Measurements from ENCODE around the gene SLC43A2.
"Not testable (repeated sequence)": the region's sequence is repeated elsewhere in the genome, so short reads cannot be mapped to it uniquely, and the experiment has no call there.

The SLC43A2 gene

DNA sequence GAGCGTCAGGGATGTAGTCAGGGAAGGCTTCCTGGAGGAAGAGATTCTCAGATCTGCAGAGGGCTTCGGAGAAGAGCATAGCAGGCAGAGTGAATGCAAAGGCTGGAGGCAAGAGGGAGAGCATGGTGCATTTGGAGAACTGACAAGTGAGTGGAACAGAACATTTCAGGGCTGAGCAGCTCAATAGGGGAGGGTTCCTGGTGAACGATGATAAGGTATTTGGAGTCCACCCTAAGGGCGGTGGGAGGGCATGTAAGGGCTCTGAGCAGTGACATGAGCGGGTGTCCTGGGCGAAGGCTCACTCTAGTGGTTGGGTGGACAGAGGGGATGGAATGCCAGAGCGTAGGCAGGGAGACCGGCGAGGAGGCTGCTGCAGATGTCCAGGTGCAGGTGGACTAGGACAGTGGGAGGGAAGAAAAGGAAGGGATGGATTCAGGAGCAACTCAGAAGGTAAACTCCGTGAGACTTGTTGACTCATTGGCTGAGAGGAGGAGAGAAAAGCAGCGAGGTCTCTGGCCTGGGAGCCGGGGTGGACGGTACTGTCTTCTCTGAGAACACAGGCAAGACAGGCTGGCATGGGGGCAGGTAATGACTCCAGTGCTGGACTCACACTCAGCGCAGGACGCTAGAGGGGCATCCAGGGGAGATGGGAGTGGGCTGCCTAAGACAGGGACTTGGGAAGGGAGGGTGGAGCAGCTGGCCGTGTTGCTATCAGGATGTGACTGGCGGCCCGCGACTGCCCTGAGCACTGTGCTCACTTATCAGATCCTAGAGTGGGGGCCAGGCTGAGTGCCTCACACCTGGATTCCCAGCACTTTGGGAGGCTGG is 64.6 kb downstream of the SLC43A2 start:
- in situ Hi-C loops (cut with MboI; ENCODE audit: low sequenced_read_pairs), result no loop called here

DNA sequence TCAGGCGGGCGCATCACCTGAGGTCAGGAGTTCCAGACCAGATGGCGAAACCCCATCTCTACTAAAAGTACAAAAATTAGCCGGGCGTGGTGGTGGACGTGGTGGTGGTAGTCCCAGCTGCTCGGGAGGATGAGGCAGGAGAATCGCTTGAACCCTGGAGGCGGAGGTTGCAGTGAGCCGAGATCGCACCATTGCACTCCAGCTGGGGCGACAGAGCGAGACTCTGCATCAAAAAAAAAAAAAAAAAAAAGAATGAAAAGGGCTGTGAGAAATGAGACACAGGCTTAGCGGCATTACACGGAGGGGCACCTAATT is 65.2 kb downstream of the SLC43A2 start:
- in situ Hi-C loops (cut with MboI; ENCODE audit: low sequenced_read_pairs), result not testable (repeated sequence)

DNA sequence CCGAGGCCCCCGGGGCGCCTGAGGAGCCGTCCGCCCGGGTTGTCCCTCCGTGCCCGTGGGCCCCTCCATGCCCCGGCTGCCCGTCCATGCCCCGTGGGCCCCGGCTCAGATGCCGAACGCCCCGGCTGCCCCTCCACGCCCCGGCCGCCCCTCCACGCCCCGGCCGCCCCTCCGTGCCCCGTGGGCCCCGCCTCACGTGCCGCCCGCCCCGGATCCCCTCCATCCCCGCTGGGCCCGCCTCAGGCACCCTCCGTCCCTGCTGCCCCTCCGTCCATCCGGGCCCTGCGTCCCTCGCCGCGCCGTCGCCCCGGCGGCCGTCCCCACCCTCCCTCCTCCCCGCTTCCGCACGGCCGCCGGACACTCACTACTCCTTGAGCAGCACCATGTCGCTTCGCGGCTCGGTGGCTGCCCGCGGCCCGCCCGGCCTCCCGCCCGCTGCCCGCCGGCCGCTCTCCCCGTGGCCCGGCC is 66.4 kb downstream of the SLC43A2 start:
- in situ Hi-C loops (cut with MboI; ENCODE audit: low sequenced_read_pairs), result no loop called here

DNA sequence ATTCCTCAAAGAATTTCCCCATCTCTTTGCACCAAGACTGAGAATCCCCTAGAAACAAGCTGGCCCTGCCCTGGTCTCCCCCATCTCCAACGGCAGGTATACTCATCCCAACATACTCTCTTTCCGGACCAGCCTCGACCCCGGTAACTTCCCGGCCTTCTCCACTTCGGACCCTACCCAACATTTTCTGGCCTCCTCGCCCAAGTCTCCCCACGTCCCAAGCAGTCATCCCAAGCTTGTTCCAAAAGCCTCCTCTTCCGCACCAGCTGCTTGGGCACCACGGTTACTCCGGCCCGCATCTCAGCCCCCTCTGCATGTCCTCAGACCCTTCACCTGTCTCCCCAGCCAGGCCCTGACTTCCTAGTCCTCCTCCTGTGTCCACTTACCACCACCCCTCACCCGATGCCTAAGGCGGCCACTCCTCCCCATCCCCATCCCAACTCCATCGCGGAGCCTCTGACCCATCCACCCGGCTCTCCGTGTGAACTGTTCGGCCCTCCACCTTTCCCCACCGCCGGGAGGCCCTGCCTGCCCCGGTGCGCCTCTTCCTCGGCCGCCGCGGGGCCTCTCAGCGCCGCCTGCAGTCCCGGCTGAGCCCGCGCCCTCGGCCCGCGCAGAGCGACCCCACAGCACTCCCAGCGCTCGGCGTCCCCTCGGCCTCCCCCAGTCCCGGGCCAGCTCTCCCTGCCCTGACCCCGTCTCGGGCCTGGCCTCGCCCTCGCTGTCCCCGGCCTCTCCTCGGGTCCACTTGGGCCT is 67.0 kb downstream of the SLC43A2 start:
- in situ Hi-C loops (cut with MboI; ENCODE audit: low sequenced_read_pairs), result no loop called here

DNA sequence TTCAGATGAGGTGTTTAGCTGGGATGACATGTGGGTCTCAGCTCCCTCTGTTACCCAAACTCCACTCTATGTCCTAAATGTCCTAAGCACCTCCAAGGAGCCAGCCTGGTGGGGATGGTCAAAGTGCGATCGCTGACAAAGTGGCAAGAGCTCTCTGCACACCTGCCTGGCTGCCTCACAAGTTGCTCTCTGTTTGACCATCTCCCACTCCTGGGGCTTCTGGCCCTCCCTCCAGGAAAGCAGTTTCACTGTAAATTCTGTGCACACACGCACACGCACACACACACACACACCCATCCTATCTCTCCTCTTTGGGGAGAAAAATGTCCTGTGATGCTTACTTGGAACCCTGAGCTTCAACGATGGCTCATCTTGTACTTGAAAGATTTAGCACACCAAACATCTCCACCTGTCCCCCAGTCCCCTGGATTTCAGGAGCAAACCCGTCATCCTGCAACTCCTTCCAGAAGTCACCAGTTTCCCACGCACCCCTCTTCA is 67.7 kb downstream of the SLC43A2 start:
- in situ Hi-C loops (cut with MboI; ENCODE audit: low sequenced_read_pairs), result no loop called here

DNA sequence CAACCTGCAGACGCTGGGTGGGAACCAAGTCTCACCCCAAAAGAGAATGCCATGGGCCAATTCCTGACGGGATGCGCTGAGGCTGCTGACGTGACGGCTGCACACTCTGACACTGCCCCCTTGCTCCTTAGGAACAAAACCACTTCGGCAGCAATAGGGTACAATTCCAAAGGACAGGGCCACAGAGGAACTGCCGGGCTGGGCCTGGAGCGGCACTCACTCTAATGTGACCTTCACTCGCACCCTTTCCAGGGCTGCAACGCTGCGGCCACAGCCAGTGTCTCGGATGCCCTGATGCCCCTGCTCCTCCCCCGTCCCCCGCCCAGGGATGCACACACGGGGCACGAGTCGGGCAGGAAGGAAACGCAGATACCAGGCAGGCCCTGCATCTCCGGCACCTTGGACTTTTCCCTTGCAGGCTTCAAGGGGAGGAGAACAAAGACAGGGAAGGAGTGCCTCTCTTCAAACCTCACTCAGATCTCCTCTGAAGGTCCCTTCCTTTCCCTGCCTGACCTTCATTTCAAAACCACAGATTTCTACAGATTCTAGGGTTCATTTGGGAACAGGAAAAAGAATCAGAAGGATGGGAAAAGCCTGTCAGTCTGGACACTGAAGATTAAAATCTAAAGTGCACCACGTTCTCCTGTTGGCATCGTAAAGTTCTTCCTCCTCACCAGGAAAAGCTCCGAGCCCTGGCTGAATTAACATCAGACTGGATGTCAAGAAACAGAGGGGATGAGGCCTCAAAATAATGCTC is 68.4 kb downstream of the SLC43A2 start:
- in situ Hi-C loops (cut with MboI; ENCODE audit: low sequenced_read_pairs), result no loop called here

DNA sequence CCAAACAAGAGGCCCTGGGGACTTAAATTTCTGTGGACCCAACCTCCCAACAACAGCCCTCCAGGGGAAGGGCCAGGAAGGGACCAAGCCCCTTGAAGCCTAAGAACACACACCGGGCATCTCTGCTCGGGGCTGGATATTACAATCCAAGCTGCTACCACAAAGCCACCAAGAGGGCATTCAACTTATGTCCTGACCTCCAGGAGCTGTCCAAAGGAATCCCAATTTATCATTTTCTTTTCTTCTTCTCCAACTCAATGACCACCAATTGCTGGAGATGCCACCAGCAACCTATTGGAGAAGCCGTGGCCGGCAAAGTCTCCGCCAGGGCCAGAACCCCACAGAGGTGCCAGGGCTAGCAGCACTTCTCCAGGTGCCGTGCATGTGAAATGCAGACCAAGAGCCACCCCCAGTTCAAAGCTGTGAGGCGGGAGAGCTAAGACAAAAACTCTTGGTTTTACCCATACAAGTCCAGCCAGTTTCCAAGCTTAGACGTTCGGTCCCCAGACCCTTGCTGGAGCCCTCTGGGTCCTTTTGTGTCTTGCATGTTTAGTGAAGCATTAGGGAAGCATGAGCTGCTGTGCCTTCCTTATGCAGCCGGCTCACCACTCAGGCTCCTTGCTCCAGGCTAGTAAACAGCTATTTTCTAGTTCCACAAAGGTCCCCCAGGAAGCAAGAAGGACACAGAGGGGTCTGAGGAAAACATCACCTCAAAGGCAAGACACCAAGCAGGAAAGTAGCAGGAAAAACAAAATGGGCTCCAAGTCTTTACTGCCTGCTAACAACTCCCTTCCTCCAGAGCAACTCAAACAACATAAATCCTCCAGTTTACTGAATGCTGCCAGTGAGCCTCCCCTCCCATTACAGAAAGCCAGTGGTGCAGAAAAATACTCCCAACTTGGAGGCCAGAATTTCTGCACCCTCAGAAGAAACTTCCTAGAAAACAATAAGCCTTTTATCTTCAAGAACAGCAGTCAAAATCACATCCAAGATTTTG is 69.3 kb downstream of the SLC43A2 start:
- in situ Hi-C loops (cut with MboI; ENCODE audit: low sequenced_read_pairs), result no loop called here

DNA sequence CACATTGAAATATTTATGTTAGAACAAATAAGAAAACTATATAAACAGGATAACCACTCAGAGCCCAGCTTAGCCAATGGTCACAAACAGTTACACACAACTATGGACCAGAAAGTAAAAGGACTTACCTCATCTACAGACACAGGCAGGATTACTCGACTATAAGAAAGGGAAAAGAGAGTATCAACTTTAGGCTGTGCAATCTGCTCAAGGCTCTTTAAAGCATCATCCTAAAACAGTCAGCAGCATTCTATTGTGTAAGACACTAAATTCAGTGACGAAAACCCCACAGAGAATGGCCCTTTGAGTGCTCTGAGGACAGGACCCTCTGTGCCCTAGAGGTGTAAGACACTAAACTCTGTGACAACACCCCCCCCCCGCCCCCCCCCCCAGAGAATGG is 70.2 kb downstream of the SLC43A2 start:
- in situ Hi-C loops (cut with MboI; ENCODE audit: low sequenced_read_pairs), result no loop called here

DNA sequence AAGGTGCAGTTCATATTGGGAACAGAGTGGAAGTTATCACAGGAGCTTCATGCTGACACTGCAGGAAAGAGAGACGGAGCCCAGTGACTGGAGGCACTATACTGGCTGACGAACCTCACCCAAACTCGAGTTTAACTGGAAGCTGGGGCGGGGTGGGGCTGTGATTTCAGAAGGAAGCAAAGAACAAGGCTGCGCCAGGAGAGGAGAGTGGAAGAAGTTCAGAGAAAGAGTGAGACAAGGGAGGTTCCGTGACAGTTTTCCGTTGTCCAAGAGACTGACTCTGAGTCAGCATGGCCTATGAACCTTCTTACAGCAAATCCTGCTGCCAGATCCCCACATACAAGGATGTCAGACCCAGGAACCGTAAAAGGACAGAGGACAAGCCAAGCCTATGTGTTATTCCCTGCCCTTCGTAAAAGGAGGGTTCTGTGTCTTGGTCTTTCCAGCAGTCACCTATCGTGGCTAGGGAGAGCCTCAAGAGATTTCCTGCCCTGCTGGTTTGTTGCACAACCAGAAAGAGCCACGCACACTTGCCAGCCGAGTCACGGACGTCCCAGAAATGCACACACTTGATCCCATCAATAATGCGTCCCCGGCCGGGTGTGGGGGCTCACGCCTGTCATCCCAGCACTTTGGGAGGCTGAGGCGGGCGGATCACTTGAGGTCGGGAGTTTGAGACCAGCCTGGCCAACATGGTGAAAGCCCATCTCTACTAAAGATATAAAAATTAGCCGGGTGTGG is 71.1 kb downstream of the SLC43A2 start:
- in situ Hi-C loops (cut with MboI; ENCODE audit: low sequenced_read_pairs), result no loop called here

DNA sequence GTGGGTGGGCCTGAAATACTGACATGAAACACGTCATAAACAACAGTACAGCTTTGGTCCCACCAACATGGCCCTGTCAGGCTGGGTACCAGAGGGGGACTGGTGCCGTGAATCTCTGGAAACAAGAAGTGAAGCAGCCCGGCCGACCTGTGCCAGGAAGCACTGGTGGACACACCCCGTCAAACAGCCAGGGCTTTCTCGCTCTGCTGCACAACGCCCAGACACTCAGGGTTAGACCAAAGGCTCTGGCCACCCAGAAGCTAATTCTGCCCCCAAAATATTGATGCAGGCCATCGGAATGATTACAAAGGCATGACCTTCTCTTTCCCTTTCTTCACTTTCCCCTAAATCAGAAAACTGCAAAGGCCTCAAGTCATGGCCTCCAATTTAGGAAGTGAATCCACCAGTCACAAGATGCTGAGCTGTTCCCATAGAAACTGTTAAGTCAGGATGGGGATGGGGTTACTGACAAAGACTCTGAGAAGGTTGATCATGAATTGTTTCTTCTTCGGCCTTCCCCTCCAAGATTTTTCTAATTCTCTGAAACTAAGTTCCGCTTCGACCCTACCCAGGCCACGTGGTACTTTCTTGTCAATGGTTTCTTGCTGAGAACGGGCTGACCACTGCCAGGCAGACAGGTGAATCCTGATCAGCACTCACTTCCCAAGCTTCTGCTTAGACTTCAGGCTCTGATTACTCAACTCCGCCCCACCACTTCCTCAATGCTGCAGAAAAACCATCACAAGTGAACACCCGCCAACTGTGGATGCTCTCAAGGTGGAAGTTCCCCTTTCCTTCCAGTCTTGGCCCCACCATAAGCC is 72.8 kb downstream of the SLC43A2 start:
- in situ Hi-C loops (cut with MboI; ENCODE audit: low sequenced_read_pairs), result no loop called here

DNA sequence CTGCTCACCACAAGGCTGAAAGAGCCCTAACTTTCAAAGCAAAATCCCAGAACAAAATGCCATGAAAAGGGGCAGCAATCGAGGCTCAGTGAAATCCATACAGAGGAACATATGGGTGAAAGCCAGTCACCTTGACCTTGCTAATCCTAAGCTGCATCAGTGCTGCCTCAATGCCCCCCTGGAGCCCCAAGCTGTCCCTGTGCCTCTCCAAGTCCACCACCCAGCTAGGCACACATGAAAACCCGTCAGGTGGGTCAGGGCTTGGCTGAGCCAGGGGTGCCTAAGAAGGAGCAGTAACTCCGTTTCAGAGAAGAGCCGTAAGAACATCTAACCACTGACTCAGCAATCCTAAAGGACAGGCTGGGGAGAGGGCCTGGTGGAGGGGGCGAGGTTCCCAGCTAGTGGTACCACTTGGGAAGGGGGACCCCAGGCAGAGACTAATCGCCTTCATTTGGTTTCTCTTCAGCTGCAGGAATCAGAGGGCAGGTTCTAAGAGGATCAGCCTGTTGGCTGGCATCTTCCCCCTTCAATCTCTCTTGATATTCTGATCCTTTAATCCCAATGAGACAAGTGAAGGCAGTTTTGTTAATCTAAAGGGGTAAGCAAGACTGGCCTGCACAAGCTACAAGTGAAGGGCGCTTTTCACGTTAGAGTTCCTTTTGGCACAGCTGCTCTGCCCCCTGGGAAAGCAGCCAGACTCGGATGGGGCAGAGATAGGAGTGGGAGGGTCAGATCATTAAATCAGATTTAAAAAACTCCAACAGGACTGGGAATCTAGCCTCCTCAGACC is 73.7 kb downstream of the SLC43A2 start:
- in situ Hi-C loops (cut with MboI; ENCODE audit: low sequenced_read_pairs), result no loop called here

DNA sequence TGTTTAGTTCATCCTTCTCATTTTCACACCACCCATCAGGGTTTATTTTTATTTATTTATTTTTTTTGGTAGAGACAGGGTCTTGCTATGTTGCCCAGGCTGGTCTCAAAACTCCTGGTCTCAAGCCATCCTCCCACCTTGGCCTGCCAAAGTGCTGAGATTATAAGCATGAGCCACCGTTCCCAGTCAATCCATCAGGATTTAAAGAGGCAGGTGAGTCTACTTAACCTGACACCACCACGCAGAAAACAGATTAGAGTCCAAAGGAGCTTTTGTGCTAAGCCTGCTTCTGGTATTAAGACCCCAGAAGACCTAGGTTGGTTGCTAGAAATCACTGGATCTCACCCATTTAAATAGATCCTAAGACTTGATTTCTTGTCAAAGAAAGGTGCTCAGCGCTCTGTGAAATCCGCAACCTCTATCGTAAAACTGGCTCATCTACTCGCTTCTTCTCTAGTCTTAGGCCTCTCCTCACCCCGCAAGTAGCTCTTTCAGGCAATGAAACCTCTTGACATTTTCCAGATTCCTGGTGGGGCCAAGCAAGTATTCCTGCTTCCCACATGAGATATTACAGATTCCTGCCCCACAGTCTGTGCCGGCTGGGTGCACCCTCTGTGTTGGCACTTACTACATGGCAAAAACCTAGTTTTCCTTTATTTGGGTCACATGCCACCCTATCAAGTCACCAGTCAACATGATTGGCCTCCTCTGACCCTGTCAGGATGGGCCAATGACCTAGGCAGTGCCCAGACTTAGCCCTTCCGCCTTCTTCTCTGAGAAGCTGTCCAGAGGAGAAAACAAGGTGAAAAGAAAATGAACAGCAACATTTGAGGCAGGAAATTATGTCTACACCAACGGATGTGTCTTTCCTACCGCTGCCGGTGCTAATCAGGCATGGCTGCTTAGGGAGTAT is 75.0 kb downstream of the SLC43A2 start:
- in situ Hi-C loops (cut with MboI; ENCODE audit: low sequenced_read_pairs), result no loop called here

DNA sequence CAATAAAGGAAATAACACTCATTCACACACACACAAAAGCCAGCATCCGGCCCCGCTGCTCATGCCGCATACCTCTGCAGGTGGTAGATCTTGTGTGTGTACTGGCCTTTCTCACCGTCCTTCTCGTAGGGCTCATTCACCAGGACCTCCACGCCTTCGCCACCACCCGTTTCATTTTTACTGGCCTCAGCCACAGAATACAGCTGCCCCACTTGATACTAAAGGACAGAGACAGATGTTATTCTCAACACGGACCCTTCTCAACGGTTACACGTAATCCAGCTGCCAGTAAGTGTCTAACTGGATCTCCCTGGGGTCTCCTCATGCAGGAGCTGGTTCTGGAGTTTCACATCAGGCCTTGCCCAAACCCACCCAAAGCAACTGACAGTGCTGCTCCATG is 75.7 kb downstream of the SLC43A2 start:
- in situ Hi-C loops (cut with MboI; ENCODE audit: low sequenced_read_pairs), result no loop called here

DNA sequence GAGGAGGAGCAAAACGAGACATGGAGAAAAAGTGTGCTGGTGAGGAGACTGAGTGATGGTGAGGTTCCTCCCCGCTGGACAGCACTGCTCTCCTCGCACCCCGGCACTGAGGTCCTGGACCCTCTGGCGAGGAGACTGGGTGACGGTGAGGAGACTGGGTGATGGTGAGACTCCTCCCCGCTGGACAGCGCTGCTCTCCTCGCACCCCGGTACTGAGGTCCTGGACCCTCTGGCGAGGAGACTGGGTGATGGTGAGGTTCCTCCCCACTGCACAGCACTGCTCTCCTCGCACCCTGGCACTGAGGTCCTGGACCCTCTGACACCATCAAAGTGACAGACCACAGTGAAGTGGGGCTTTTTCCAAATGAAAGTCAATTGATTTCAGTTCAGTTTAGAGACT is 76.9 kb downstream of the SLC43A2 start:
- in situ Hi-C loops (cut with MboI; ENCODE audit: low sequenced_read_pairs), result no loop called here

DNA sequence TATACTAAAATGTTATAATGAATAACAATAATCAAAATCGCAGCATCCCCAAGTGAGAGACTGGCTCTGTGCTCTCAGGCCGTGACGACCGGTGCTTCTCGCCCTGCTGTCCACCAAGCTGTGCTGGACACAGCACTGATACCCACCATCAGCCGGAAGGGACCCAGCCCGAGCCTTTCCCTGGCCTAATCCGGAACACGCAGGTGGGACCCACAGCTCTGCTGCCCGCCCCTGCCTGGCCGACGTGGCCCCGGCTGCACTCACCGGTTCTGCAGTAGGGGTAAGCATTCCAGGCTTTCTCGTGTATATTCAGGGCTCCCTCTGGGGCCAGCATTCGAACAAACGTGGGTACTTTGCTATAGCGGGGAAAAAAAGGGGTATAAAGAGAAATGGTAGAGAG is 80.6 kb downstream of the SLC43A2 start:
- in situ Hi-C loops (cut with MboI; ENCODE audit: low sequenced_read_pairs), result no loop called here

DNA sequence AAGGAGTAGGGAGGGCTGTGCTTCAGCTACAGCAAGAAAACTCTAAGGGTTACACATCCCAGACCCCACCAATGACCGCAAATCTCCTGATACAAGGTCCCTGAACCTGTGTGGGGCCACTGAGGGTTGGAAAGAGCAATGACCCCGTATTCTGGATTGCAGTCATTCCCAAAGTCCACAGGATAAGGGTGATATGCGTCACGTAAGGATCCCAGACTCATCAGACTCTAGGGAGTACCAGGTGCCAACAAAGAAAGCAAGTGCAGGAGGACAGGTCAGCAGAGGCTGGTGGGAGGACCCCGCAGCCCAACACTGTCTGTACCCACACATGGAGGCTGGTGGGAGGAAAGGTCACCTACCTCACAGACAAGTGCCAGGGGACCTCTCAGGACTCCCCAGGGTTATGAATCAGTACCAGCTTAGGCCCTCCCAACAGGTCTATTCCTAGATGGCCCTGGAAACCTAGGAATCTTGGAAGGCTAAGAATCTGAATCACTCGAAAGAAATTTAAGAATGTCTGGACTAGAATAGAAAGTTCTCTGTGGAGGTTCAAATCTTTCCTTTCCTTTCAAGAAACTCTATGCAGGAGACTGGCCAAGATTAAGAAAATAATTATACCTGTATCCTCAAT is 82.2 kb downstream of the SLC43A2 start:
- in situ Hi-C loops (cut with MboI; ENCODE audit: low sequenced_read_pairs), result no loop called here
